ELR (cell line): ENCODE results near the gene MPPED1.

Experiments
- DNase-seq: peaks from one replicate; pipeline ENCODE4 v3.0.0-alpha.2; 2015; ENCODE audit warnings: low read depth

MPPED1 gene

GRCh38 chr22:43411040-43411868 lies 560 bp upstream of the MPPED1 start:
- DNase-seq = no peak

- no peak for DNase-seq
Observed at GRCh38 chr22:43412808-43413795, 1.3 kb downstream of the MPPED1 start.

DNA sequence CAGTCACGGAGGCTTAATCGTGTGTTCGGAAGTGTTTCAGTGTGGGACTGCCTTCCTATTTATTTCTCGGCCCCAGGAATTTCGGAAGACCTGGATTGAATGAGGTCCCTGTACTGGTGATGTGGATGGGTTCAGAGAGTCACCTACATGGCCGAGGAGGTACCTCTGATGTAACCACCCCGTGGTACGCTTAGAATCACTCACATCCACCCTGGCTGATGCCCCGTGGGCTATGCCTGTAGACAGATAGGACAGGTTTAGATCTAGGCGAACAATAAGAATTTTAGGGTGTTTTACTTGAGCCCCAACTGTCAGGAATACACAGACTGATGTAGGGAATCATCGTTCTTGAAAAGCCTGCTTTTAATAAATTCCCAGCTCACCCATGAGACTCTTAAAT lies 2.0 kb downstream of the MPPED1 start:
- no peak for DNase-seq

DNA sequence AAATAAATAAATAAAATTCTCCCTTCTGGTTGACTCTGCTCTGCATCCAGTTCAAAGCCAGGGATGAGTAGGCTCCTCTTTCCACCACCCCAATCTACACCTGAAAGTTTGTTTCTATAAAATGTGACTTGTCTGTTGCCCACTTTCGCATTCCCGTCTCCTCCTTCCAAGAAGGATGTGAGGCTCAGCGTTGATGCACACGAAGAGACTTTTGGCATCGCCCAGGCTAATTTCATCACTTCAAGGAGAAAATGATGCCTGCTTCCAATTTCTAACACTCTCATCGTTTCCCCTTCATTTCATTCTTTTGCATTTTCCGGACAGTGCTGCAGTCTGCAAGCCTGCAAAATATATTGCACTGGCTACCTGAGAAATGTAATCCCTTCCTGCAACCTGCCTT lies 3.9 kb downstream of the MPPED1 start:
- no peak for DNase-seq

- no peak for DNase-seq
Observed at GRCh38 chr22:43417555-43417954, 5.7 kb downstream of the MPPED1 start.

GRCh38 chr22:43418079-43418825 lies 6.4 kb downstream of the MPPED1 start:
- no peak for DNase-seq

- DNase-seq = no peak
Observed at GRCh38 chr22:43419371-43420080, 7.7 kb downstream of the MPPED1 start.

DNA sequence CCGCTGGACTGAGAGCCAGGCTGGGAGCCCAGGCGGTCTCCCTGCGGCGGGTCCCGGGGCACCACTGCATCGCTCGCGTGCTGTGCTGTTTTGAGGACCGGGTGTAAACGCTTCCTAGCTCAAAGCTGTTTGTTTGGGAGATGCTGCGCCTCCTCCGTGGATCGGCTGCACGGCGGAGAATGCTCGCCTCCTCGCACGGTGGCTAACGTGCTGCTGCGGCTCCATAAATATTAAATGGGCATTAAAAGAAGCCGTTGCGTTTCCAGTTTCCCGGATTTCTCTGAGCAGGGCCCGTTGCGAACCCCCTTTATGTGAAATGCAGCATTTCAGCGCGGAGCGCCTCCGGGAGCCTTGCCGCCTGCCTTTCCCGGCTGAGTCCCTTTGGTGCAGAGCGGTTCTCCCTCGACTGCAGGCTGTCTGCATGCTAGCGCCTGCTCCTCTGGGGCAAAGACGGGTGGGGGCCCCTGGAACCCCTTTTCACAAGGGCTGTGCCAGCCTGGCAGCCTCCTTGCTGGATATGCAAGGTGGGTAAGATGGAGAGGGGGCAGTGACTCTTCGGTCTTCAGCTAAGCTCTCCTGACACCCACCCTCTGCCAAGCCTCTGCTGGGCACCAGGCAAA lies 9.3 kb downstream of the MPPED1 start:
- DNase-seq = no peak

GRCh38 chr22:43421914-43422615 lies 10.3 kb downstream of the MPPED1 start:
- DNase-seq = no peak

- DNase-seq = no peak
Observed at GRCh38 chr22:43423046-43423445, 11.2 kb downstream of the MPPED1 start.

- DNase-seq = no peak
Observed at GRCh38 chr22:43424201-43424600, 12.4 kb downstream of the MPPED1 start.

GRCh38 chr22:43424666-43425630 lies 13.1 kb downstream of the MPPED1 start:
- DNase-seq = no peak

- DNase-seq = no peak
Observed at GRCh38 chr22:43425976-43426785, 14.4 kb downstream of the MPPED1 start.

DNA sequence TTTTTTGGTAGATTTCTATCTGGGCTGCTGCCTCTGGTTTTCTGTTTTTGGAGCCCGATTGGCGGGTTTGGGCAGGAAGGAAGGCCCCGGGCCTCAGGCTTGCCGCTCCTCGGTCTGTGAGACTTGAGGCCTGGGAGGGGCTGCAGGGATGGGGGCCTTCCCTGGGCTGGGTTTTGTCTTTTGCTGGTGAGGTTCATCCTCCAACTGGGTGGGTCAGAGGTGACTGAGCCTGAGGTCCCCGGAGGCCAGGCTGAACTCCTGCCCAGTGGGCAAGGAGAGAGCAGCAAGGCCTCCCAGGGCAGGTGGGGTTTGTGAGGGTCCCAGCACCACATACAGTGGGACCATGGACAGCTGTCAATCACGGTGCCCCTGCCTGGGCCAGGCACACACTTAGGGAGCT lies 15.0 kb downstream of the MPPED1 start:
- no peak for DNase-seq

- DNase-seq = no peak
Observed at GRCh38 chr22:43427296-43428004, 15.6 kb downstream of the MPPED1 start.

- DNase-seq = no peak
Observed at GRCh38 chr22:43428005-43428485, 16.2 kb downstream of the MPPED1 start.

- DNase-seq = no peak
Observed at GRCh38 chr22:43428521-43428920, 16.7 kb downstream of the MPPED1 start.

- DNase-seq = no peak
Observed at GRCh38 chr22:43429426-43429825, 17.6 kb downstream of the MPPED1 start.
